ENCODE data around the gene SLC25A34.
A peak's percentile ranks its signal among the peaks of the same experiment; 100 is the strongest.

Gene SLC25A34

GRCh38 chr1:15751717-15752116, 15.7 kb downstream of the SLC25A34 start:
- Histone ChIP-seq H3K4me3 (no peak overlapping the region), H3K27ac (peak overlapping the region; percentile 85 to 97)
- DNase-seq (ENCODE audit: low spot score): no peak
- no peak for TF ChIP-seq CTCF (IDR thresholded peaks at IDR 0.05)

- no peak for TF ChIP-seq CTCF (IDR thresholded peaks at IDR 0.05)
- DNase-seq (ENCODE audit: low spot score): no peak
- no peak overlapping the region for H3K4me3 ChIP-seq
- peak overlapping the region; percentile 51 to 77 for H3K27ac ChIP-seq
Measured at GRCh38 chr1:15753776-15754175, 17.7 kb downstream of the SLC25A34 start.

- DNase-seq (ENCODE audit: low spot score): no peak
- peak overlapping the region; percentile 99 for H3K27ac ChIP-seq
- no peak for TF ChIP-seq CTCF (IDR thresholded peaks at IDR 0.05)
- H3K4me3 ChIP-seq: no peak overlapping the region
Measured at GRCh38 chr1:15755021-15755645, 19.1 kb downstream of the SLC25A34 start.

GRCh38 chr1:15755646-15756040, 19.6 kb downstream of the SLC25A34 start:
- no peak overlapping the region for H3K4me3 ChIP-seq
- no peak for DNase-seq (ENCODE audit: low spot score)
- H3K27ac ChIP-seq: peak overlapping the region; percentile 99
- no peak for TF ChIP-seq CTCF (IDR thresholded peaks at IDR 0.05)

- DNase-seq (ENCODE audit: low spot score): peak; percentile 80
- TF ChIP-seq CTCF (IDR thresholded peaks at IDR 0.05): no peak
- peak overlapping the region; percentile 99 for H3K4me3 ChIP-seq
- peak overlapping the region; percentile 99 for H3K27ac ChIP-seq
Measured at GRCh38 chr1:15756143-15757015, 20.3 kb downstream of the SLC25A34 start.

GRCh38 chr1:15757016-15757543, 21.0 kb downstream of the SLC25A34 start:
- H3K27ac ChIP-seq: peak overlapping the region; percentile 99
- H3K4me3 ChIP-seq: peak overlapping the region; percentile 99
- peak; percentile 77 for DNase-seq (ENCODE audit: low spot score)
- TF ChIP-seq CTCF (IDR thresholded peaks at IDR 0.05): no peak

Data from coronary artery (tissue), 2 donors.